Stimulated activated naive CD4-positive, alpha-beta T cell treated with Interleukin-2 at 50 U/mL for 16 hours (primary cell): ENCODE measurements around the gene NANOS2.
A peak's percentile ranks its signal among the peaks of the same experiment; 100 is the strongest.
"Not testable (repeated sequence)": the region's sequence is repeated elsewhere in the genome, so short reads cannot be mapped to it uniquely, and the experiment has no call there.

Experiments
- DNase-seq: peaks from one replicate; lab custom pipeline; 2025; lab: John Stamatoyannopoulos, UW

NANOS2 gene

GRCh38 chr19:45874620-45874966 is 40.0 kb downstream of the NANOS2 start:
- DNase-seq, result no peak

- DNase-seq, result no peak
Observed at GRCh38 chr19:45873219-45873772, 41.3 kb downstream of the NANOS2 start.

GRCh38 chr19:45872095-45872919 is 42.3 kb downstream of the NANOS2 start:
- no peak for DNase-seq

- DNase-seq, result no peak
Observed at GRCh38 chr19:45870798-45871197, 43.8 kb downstream of the NANOS2 start.

- DNase-seq, result not testable (repeated sequence)
Observed at GRCh38 chr19:45867241-45867640, 47.3 kb downstream of the NANOS2 start.

- no peak for DNase-seq
Observed at GRCh38 chr19:45866400-45867176, 48.0 kb downstream of the NANOS2 start.

- DNase-seq, result no peak
Observed at GRCh38 chr19:45865269-45865948, 49.2 kb downstream of the NANOS2 start.

- DNase-seq, result no peak
Observed at GRCh38 chr19:45864629-45865082, 49.9 kb downstream of the NANOS2 start.

- DNase-seq, result peak; percentile 52
Observed at GRCh38 chr19:45863840-45864628, 50.5 kb downstream of the NANOS2 start, which contains the start of gene FOXA3. Gene FOXA3, plus strand, starts transcription at chr19:45864326. Its CDS starts 131 bp downstream, at chr19:45864457.

- DNase-seq, result no peak
Observed at GRCh38 chr19:45863335-45863839, 51.2 kb downstream of the NANOS2 start.
